ENCODE results near the gene TRNT1.
A peak's percentile ranks its signal among the peaks of the same experiment; 100 is the strongest.

The TRNT1 gene

DNA sequence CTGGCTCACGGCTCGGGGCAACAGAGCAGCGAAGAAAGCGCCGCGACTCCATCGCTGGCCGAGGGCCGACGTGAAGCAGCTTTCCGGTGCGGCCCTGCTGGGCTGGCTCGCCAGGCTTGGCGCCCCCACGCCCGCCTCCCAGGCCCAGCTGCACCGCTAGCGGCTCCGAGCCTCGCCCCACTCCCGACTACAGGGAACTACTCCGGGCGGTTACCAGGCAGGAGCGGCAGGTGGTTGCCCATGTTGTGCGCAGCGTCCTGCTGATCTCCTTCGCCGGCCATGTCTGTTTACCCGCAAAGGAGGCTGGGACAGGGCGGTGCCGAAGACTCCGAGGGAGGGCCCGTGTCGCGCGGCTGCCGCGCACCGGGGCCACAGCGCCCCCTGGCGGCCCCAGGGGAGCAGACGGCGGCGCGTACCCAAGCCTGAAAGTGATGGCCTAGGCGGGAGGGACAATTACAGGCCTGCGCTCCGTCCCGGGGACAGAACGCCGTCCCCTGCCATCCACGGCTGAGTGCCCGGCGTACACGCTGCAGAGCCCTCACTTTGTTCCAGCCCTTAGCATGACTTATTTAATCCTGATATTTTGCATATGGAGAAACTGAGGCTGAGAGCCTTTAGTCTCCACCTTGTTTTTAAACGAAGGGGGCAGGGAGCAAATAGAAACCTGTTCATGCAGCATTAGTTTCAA is 52.8 kb downstream of the TRNT1 start, which contains the start of gene CRBN:
Gene CRBN, minus strand, starts transcription at position 285 of the 688 bp plus-strand sequence. Its CDS starts 4 bp downstream, at position 281.
- DNase-seq, result peak; percentile 86

DNA sequence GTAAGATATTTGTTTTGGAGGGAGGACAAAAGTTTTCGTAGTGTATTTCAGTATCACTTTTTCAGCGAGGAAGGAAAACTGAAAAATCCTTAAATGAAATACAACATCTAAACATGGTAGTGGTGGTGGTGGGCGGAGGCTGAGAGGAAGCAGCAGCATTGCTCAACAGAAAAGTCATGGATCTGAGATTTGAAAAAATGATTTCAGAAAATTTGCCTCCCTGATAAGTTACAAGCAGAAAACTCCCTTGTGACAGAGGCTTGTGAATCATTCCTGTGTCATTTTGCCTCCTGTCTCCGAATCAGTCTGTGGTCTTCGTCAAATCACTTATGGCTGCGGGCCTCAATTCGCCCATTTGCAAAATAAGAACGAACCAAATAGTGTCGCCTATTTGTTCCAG is 53.7 kb downstream of the TRNT1 start:
- DNase-seq, result no peak

DNA sequence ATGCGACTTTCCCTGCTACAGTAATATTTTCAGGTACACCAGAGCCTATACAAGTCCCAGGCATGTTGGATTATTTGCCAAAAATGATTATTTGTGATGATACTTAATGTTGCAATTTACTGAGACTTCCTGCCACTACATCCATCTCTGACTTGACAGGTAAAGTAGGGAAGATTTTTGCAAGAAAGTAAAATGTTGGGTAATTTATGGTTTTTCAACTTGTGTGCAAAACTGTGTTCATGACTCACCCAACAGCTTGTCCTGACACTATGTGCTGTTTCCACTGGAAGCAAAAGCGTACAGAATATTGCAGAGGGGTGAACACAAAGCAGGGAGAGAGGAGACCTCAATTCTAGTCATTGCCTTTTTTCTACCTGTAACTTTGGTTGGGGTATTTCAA is 58.1 kb downstream of the TRNT1 start:
- DNase-seq, result no peak

DNA sequence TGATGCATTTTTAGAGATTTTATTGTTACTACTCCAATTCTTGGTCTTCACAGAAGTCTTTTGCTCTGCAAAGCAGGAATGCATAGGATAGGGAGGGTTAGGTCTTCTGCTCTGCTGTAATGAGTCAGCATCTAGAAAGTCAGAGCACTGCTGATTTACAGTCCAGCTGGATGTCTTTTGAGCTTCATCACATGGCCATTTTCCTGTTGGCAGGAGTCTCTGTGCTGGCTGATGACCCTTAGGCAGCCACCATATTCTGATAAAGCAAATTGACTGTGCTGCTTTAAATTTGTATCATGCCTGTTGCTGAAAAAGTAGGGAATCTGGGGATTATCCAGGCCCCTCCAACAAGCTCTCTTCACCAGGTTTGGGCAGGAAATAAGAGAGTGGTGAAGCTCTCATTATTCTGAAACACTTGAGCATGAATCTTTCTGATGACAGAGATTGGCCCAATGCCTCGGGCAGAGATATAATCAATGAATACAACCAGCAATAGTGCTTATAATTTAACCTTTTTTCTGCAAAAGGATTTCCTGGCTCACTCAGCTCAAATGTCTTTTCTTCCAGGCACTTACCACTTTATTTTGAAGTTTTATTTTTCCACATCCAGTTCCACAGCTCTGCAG is 62.5 kb downstream of the TRNT1 start:
- peak; percentile 0 for DNase-seq

DNA sequence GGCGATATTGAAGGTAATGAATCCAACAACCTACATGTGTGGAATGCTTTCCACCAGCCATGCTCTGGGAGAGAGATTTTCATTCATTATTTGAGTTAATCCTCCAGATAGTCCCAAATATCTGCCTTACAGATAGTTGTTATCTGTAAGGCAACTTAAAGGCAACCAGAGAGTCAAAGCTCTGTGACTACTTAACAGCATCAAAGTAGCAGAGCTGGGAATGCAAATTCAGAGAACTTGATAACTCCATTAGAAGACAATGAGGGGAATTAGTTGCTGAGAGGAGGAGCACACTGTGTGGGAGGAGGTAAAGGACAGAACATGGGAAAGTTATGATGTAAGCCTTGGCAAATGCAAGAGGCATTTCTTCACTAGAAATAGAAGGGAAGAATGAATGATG is 63.2 kb downstream of the TRNT1 start:
- no peak for DNase-seq

DNA sequence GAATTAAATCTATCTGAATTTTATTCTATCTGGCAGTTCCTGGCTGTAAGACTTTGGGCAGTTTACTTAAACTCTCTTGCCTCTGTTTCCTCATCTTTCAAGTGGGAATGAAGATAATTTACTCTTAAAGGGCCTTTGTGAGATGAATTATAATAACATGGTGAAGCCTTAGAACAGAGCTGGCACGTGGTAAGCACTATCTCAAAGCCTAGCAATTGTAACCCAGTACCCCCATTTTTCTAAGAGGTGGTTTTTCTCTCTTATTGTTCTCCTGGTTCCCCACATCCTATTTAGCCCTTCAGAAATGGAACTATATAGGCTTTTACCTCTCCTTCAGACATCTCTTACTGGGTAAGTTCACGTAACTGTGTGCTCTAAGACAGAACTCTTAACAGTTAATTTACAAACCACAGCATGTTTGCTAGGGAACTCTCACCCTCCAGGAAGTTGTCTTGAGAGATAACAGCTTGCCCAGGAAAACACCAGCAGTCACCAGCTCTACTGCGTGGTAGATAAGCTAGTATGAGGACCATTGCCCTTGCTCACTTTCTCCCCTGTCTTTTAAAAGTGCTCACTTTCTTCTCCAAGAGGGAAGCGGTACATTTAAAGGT is 65.0 kb downstream of the TRNT1 start:
- DNase-seq, result peak; percentile 77

DNA sequence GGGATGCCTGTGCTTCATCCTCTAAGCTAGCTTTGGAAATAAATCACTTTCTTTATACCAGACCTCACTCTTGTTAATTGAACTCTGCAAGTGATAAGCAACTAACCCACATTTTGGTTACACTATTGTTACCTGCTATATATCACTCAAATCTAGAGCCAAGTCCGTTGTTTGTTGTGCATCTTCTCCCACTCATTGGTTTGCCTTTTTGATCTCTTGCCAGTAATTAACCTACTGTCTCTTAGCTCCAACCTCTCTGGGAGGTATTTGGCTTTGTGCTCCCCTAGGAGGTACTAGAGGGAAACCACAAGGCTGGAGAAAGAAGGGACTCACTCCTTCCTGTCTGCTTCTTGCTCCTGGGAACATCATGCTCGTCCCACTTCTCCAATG is 65.5 kb downstream of the TRNT1 start:
- no peak for DNase-seq

DNA sequence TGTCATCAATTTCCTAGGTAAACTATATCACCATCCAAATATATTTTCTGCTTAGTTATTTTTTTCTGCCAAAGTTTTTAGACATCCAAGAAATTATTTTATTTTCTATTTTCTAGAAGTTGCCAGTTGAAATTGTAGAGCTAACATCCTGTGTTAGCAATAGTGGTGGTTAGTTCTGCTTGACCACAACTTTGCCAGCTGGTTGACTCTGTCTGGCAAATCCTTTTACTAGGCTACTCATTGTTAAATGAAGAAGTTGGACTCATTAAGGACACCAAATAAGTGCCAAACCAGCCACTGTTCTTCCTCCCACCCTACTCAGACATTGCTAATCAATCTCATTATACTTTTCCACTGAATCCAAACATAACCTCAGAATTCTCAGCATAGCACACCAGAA is 68.1 kb downstream of the TRNT1 start:
- DNase-seq, result no peak

DNA sequence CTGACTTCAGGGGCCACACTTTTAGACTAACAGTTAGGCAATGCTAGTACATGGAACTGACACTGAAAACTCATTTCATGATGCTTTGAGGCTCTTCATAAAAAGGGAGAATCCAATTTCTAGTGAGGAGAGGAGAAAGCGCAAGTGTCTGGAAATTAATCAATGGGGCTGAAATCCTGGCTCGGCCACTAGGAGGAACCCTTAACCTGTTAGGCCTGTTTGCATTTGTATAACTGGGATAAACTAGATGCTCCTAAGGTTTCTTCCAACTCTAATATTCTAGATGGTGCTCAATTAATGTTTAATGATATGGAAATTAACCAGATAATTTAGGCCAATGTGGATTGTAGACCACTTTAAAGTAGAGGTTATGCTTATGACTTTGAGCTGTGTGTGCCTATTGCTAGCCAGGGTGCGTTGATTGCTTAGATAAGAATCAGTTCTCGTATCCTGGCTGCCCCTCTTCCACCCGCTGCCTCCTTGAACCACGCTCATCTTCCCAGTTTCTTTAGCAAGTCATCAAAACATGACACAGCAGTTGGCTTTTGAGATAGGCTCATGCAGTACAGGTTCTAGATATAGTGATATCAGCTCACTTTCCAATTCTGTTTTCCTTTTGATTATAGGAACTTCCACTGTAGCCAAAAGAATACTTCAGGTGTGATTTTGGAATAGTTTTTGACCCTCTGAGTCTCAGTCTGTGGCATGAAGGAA is 69.6 kb downstream of the TRNT1 start:
- DNase-seq, result no peak
